Measurements from ENCODE around the gene ANXA6. TPM values are rescaled to one million over a fixed set of nuclear protein-coding genes. Genes with fewer than 3 reads are reported as not detected.

ANXA6 gene
- total RNA-seq, 1 donor from 2014 or later = 197 TPM

DNA sequence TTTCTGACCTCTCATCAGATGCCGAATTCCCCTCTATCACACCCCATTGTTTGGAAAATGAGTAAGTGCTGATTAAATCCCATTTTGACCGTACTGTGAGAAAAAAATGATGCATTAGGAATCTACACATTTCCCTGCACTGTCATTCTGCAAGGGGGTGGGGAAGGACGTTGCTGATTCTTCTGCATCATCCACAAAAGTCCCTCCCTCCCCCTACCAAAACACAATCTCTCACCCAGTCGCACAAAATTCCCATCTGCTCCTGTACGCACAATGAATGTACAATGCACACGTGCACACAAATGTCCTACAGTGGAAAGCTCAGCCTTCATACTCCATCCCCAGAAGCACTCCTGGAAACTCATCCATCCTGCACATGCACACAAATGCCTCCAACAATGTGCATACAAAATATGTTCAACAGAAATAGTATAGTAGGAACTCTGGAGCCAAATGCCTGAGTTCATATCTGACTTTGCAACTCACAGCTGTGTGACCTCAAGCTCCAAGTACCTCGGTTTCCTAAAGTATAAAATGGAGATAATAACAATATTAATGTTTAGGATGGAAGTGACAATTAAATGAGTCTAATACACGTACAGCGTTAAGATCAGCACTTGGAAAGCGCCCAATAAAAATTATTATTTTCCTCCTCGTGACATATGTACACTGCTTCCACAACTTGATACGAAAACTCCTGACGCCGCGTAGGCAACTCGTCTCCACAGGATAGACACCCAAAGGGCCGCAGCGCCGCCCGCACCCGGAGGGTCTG is 77.6 kb downstream of the ANXA6 start:
- H3K36me3 Mint-ChIP-seq = peaks cover 3% of the 10 kb centered on the region
- DNase-seq (ENCODE audit: low spot score in 2 of 2, unreplicated experiment in 2 of 2) = no peak
- TF ChIP-seq, protein P1, sequence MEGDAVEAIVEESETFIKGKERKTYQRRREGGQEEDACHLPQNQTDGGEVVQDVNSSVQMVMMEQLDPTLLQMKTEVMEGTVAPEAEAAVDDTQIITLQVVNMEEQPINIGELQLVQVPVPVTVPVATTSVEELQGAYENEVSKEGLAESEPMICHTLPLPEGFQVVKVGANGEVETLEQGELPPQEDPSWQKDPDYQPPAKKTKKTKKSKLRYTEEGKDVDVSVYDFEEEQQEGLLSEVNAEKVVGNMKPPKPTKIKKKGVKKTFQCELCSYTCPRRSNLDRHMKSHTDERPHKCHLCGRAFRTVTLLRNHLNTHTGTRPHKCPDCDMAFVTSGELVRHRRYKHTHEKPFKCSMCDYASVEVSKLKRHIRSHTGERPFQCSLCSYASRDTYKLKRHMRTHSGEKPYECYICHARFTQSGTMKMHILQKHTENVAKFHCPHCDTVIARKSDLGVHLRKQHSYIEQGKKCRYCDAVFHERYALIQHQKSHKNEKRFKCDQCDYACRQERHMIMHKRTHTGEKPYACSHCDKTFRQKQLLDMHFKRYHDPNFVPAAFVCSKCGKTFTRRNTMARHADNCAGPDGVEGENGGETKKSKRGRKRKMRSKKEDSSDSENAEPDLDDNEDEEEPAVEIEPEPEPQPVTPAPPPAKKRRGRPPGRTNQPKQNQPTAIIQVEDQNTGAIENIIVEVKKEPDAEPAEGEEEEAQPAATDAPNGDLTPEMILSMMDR (IDR thresholded peaks at IDR 0.05; ENCODE audit: unreplicated experiment) = no peak
- no peaks in the 10 kb centered on the region for H3K27me3 Mint-ChIP-seq (ENCODE audit: low read depth)
- no peaks in the 10 kb centered on the region for H3K9me3 Mint-ChIP-seq
- H3K4me1 Mint-ChIP-seq = peaks cover 35% of the 10 kb centered on the region
- peak overlapping the region; percentile 93 for H3K27ac Mint-ChIP-seq
- peak overlapping the region; percentile 80 for H3K4me3 Mint-ChIP-seq

DNA sequence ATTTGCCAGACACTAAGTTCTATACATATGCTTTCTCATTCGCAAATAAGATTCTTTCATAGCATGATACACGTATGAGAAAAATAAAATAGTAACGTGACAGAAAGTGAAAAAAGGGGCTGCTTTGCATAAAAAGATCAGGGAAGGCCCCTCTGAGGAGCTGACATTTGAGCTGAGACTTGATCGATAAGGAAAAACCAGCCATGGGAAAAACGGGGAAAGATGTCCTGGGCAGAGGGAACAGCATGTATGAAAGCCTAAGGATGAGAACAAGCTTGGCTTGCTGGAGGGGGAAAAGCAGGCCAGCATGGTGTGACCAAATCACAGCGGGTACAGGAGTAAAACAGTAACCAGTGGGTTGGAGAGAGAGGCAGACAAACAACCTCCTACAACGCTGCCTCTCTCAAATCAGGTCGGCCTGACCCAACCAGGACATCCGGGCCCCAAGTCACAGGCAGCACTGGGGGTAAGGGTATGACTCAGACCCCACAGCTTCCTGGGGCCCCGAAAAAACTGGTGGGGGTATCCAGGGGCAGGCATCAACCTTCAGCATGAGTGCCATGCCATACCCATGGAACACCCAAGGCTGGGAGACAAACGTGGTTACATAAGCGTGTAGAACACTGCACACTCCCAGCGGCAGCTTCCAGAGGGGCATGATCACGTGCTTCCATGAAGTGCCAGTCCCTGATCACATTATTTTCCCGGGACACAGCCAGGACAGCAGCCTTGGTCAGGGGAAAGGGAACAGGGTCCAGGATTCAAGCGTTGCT is 78.9 kb downstream of the ANXA6 start:
- Mint-ChIP-seq H3K36me3 (peaks cover 3% of the 10 kb centered on the region), H3K9me3 (peaks cover 3% of the 10 kb centered on the region), H3K4me3 (peak overlapping the region; percentile 80), H3K27me3 (ENCODE audit: low read depth) (no peaks in the 10 kb centered on the region), H3K27ac (peak overlapping the region; percentile 52), H3K4me1 (peaks cover 34% of the 10 kb centered on the region)
- DNase-seq (ENCODE audit: low spot score in 2 of 2, unreplicated experiment in 2 of 2) = no peak
- TF ChIP-seq, protein P1 (IDR thresholded peaks at IDR 0.05; ENCODE audit: unreplicated experiment) = no peak

- TF ChIP-seq, protein P1 (IDR thresholded peaks at IDR 0.05; ENCODE audit: unreplicated experiment) = no peak
- Mint-ChIP-seq H3K4me3 (no peak overlapping the region), H3K36me3 (peaks cover 3% of the 10 kb centered on the region), H3K9me3 (peaks cover 3% of the 10 kb centered on the region), H3K4me1 (peaks cover 28% of the 10 kb centered on the region), H3K27ac (no peak overlapping the region), H3K27me3 (ENCODE audit: low read depth) (no peaks in the 10 kb centered on the region)
- no peak for DNase-seq (ENCODE audit: low spot score in 2 of 2, unreplicated experiment in 2 of 2)
Measured at GRCh38 chr5:151077967-151078366, 79.6 kb downstream of the ANXA6 start.

DNA sequence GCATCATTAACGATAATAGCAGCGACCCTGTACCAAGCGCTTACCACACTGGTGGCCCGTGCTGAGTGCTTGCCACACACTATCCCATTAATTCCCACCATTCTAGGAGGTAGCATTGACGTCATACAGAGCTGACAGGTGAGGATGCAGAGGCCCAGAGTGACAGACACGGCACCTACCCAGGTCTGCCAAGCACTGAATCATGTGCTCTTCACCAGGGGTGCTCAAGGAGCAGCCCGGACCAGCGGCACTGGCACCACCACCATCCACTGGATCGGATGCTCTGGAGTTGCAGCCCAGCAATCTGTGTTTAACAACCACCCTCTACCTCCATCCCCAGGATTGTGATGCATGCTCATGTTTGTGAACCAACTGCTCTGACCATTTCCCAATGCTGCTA is 80.2 kb downstream of the ANXA6 start:
- TF ChIP-seq, protein P1 (IDR thresholded peaks at IDR 0.05; ENCODE audit: unreplicated experiment) = no peak
- no peak for DNase-seq (ENCODE audit: low spot score in 2 of 2, unreplicated experiment in 2 of 2)
- Mint-ChIP-seq H3K4me1 (peaks cover 23% of the 10 kb centered on the region), H3K4me3 (no peak overlapping the region), H3K9me3 (peaks cover 3% of the 10 kb centered on the region), H3K27ac (no peak overlapping the region), H3K36me3 (peaks cover 3% of the 10 kb centered on the region), H3K27me3 (ENCODE audit: low read depth) (no peaks in the 10 kb centered on the region)

GRCh38 chr5:151076616-151077015 is 81.0 kb downstream of the ANXA6 start:
- TF ChIP-seq, protein P1 (IDR thresholded peaks at IDR 0.05; ENCODE audit: unreplicated experiment) = no peak

More at GRCh38 chr5:151076616-151077015, 81.0 kb downstream of the ANXA6 start:
- peaks cover 17% of the 10 kb centered on the region for H3K4me1 Mint-ChIP-seq
- H3K27ac Mint-ChIP-seq = no peak overlapping the region
- H3K27me3 Mint-ChIP-seq (ENCODE audit: low read depth) = no peaks in the 10 kb centered on the region
- peaks cover 3% of the 10 kb centered on the region for H3K36me3 Mint-ChIP-seq
- H3K4me3 Mint-ChIP-seq = no peak overlapping the region
- DNase-seq (ENCODE audit: low spot score in 2 of 2, unreplicated experiment in 2 of 2) = no peak
- peaks cover 3% of the 10 kb centered on the region for H3K9me3 Mint-ChIP-seq

All from mesothelial cell of epicardium (in vitro differentiated cells).